ENCODE data around the gene OR51Q1.

The OR51Q1 gene

GRCh38 chr11:5421811-5422210 lies at the start of gene OR51Q1:
OR51Q1 (plus strand) TSS chr11:5422111; CDS start chr11:5422201, 90 bp downstream.
- FAIRE-seq: no peak

GRCh38 chr11:5380740-5381342 lies 41.1 kb upstream of the OR51Q1 start:
- FAIRE-seq: no peak

GRCh38 chr11:5383576-5383975 lies 38.3 kb upstream of the OR51Q1 start, which contains the start of gene OR51M1:
OR51M1 (plus strand) TSS chr11:5383812; CDS start chr11:5389399, 5,587 bp downstream.
- no peak for FAIRE-seq

- FAIRE-seq: no peak
Measured at GRCh38 chr11:5384335-5384734, 37.6 kb upstream of the OR51Q1 start.

- FAIRE-seq: no peak
Measured at GRCh38 chr11:5390210-5390609, 31.7 kb upstream of the OR51Q1 start.

GRCh38 chr11:5394091-5394490 lies 27.8 kb upstream of the OR51Q1 start:
- no peak for FAIRE-seq

- FAIRE-seq: no peak
Measured at GRCh38 chr11:5398936-5399335, 23.0 kb upstream of the OR51Q1 start.

GRCh38 chr11:5405173-5405572 lies 16.7 kb upstream of the OR51Q1 start:
- no peak for FAIRE-seq

- FAIRE-seq: no peak
Measured at GRCh38 chr11:5420993-5421392, 918 bp upstream of the OR51Q1 start.

GRCh38 chr11:5423131-5423530 lies 1.2 kb downstream of the OR51Q1 start:
- FAIRE-seq: no peak

- no peak for FAIRE-seq
Measured at GRCh38 chr11:5441414-5441813, 19.5 kb downstream of the OR51Q1 start, which contains the start of gene OR51I1. OR51I1 (minus strand) TSS chr11:5441514; CDS start chr11:5441514, 0 bp downstream.

GRCh38 chr11:5443835-5444393 lies 22.0 kb downstream of the OR51Q1 start:
- no peak for FAIRE-seq

- no peak for FAIRE-seq
Measured at GRCh38 chr11:5449023-5449422, 27.1 kb downstream of the OR51Q1 start, which contains the start of gene OR51I2. OR51I2 (plus strand) TSS chr11:5449323; CDS start chr11:5453489, 4,166 bp downstream.

GRCh38 chr11:5449432-5449831 lies 27.5 kb downstream of the OR51Q1 start:
- no peak for FAIRE-seq

- FAIRE-seq: no peak
Measured at GRCh38 chr11:5460983-5461621, 39.2 kb downstream of the OR51Q1 start.

- FAIRE-seq: no peak
Measured at GRCh38 chr11:5467527-5467926, 45.6 kb downstream of the OR51Q1 start.
